Activated T-helper 17 cell treated with anti-CD3 and anti-CD28 coated beads, Interleukin-2, amount 50 U/mL, for 72 hours (primary cell): ENCODE measurements around the gene DUSP28. TPM values are rescaled to one million over a fixed set of nuclear protein-coding genes. Genes with fewer than 3 reads are reported as not detected.

ENCODE experiments used
- ATAC-seq: fragments of 150-1000 bp; cut with Tn5 transposase; replicated peaks from 2 replicates; pipeline ENCODE4 v1.10.0; 2021; ENCODE audit warnings: mild to moderate bottlenecking, moderate library complexity
- H3K27ac Mint-ChIP-seq: one replicate; pipeline ENCODE4 v1.8.0; 2022; ENCODE audit warnings: mixed read lengths
- H3K27me3 Mint-ChIP-seq: one replicate; pipeline ENCODE4 v1.8.0; 2022; ENCODE audit warnings: mixed read lengths
- H3K36me3 Mint-ChIP-seq: one replicate; pipeline ENCODE4 v1.8.0; 2022; ENCODE audit warnings: low read depth, mild to moderate bottlenecking, mixed read lengths
- H3K4me1 Mint-ChIP-seq: one replicate; pipeline ENCODE4 v1.8.0; 2022; ENCODE audit warnings: mixed read lengths
- H3K4me3 Mint-ChIP-seq: one replicate; pipeline ENCODE4 v1.8.0; 2022; ENCODE audit warnings: mild to moderate bottlenecking, mixed read lengths
- H3K9me3 Mint-ChIP-seq: one replicate; pipeline ENCODE4 v1.8.0; 2022; ENCODE audit warnings: mixed read lengths
- total RNA-seq, 2 donors: library from RNA; stranded (reverse); gene quantifications; one replicate each; pipeline ENCODE4 v1.2.3, GENCODE V29; 2022

DUSP28 gene
- total RNA-seq, 2 donors from 2014 or later: 3.6 to 8.3 TPM

DNA sequence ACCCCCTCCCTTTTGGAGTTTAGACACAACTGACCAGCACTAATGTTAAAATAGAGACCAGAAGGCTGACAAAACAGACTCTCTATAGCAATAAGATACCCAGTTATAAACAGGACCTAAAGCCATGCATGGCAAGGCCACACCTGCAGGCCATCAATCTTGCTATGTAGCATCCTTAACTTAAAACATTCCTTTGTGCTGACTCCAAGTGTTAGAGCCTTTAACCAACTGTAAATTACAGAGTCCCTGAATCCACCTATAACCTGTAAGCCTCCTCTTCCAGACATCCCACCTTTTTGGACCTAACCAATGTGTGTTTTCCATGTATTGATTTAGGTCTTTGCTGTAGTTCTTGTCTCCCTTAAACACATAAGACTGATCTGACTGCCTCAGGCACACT is 20.3 kb upstream of the DUSP28 start:
- no peaks in the 10 kb centered on the region for H3K9me3 Mint-ChIP-seq

DNA sequence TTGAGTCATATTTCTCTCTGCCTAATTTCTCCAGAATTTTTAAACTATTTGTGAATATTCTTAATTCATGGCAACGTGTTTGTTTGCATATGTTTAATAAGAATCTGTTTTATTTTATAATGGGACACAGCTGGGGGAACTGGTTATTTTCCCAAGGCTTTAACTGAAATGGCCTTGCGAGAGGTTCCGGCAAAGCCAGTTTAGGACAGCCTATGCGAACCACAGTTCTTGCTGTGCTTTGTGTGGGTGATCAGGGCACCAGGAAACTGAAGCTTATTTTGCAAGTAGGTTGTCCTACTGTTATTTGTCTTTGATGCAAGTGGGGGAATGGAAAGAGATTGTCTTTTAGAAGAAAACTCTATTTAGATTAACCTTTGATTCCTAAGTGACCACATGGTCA is 8.9 kb upstream of the DUSP28 start:
- no peak for ATAC-seq
- no peak overlapping the region for H3K4me3 Mint-ChIP-seq
- peaks cover 5% of the 10 kb centered on the region for H3K4me1 Mint-ChIP-seq
- H3K9me3 Mint-ChIP-seq: no peaks in the 10 kb centered on the region
- peaks cover 37% of the 10 kb centered on the region for H3K36me3 Mint-ChIP-seq
- H3K27ac Mint-ChIP-seq: no peak overlapping the region
- no peaks in the 10 kb centered on the region for H3K27me3 Mint-ChIP-seq

More for the DNA sequence above, 20.3 kb upstream of the DUSP28 start:
- peak overlapping the region; percentile 14 for H3K27ac Mint-ChIP-seq
- H3K4me1 Mint-ChIP-seq: peaks cover 6% of the 10 kb centered on the region
- no peak overlapping the region for H3K4me3 Mint-ChIP-seq
- peaks cover 68% of the 10 kb centered on the region for H3K36me3 Mint-ChIP-seq
- H3K27me3 Mint-ChIP-seq: no peaks in the 10 kb centered on the region
- no peak for ATAC-seq

DNA sequence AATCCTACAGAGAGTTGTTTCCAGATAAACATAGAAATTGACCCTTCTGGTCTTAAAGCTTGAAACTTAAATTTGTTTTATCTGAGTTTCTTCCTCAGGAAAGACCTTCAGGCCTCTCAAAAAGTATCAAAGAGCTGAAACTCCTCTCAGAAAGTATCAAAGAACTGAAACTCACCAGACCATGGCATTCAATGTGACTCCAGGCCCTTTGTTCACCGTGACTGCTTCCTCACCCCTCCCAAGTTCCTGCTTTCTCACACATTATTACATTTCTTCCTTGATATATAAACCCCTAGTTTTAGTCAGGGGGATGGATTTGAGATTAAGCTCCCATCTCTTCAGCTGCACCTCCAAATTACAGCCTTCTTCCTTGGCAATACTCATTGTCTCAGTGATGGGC is 8.3 kb upstream of the DUSP28 start:
- Mint-ChIP-seq H3K36me3 (peaks cover 37% of the 10 kb centered on the region), H3K27ac (no peak overlapping the region), H3K4me1 (peaks cover 10% of the 10 kb centered on the region), H3K4me3 (no peak overlapping the region), H3K9me3 (no peaks in the 10 kb centered on the region), H3K27me3 (no peaks in the 10 kb centered on the region)
- no peak for ATAC-seq

DNA sequence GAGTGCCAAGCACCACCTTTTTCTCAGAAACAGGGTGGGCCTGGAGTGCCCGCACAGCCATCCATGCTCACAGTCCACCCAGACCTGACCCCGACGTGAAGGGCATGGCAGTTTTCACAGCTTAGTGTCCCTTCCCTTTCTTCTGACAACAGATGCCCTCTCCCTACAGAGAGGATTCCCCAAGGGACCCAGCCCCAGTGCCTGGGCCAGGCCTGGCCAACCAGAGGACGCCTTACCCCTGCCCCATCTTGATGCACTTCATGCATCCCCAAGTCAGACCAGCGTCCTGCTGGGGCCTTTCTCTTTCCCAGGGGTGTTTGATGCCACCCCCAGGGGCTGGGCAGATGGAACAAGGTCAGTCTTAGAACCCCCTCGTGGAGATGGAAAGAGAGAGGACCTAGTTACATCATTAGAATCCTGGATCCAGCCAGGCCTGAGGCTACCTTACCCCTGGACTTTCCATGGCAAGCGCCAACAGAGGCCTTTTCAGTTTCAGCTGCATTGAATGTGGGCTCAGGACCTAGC is 6.1 kb upstream of the DUSP28 start:
- Mint-ChIP-seq H3K27me3 (no peaks in the 10 kb centered on the region), H3K4me1 (peaks cover 21% of the 10 kb centered on the region), H3K4me3 (no peak overlapping the region), H3K27ac (no peak overlapping the region), H3K9me3 (no peaks in the 10 kb centered on the region), H3K36me3 (peaks cover 47% of the 10 kb centered on the region)
- ATAC-seq: no peak

DNA sequence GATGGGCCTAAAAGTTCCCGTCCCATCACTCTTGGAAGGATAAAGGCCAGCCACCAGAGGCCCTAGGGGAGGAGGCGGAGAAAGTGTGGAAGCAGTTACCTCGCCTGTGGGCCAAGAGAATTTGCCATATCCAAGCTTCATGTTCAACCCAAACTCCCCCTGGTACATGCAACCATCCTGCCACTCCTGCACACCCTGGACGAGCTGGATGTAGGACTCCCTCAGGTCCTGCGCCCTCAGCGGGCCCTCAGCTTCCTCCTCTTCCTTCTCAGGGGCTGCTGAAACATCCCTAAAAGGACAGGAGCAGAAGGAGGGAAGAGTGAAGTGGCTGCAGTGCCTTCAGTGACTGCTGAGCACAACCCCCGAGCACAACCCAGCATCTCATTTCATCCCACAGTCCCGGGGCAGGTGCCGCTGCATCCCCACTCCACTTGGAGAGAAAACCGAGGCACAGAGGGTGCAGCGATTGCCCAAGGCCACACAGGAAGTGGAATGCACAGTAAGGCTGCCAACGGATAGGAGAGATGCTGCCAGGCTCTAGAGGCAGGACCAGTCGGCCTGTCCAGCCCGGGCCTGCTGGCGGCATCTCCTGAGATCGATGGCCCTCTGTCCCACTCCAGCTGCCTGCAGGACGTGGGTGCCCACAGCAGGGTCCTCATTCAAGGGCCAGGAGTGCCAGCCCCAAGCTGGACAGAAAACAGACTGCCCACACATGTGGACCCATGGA is 5.2 kb upstream of the DUSP28 start:
- H3K27ac Mint-ChIP-seq: peak overlapping the region; percentile 30
- no peak for ATAC-seq
- no peak overlapping the region for H3K4me3 Mint-ChIP-seq
- H3K27me3 Mint-ChIP-seq: no peaks in the 10 kb centered on the region
- no peaks in the 10 kb centered on the region for H3K9me3 Mint-ChIP-seq
- H3K4me1 Mint-ChIP-seq: peaks cover 26% of the 10 kb centered on the region
- peaks cover 50% of the 10 kb centered on the region for H3K36me3 Mint-ChIP-seq

DNA sequence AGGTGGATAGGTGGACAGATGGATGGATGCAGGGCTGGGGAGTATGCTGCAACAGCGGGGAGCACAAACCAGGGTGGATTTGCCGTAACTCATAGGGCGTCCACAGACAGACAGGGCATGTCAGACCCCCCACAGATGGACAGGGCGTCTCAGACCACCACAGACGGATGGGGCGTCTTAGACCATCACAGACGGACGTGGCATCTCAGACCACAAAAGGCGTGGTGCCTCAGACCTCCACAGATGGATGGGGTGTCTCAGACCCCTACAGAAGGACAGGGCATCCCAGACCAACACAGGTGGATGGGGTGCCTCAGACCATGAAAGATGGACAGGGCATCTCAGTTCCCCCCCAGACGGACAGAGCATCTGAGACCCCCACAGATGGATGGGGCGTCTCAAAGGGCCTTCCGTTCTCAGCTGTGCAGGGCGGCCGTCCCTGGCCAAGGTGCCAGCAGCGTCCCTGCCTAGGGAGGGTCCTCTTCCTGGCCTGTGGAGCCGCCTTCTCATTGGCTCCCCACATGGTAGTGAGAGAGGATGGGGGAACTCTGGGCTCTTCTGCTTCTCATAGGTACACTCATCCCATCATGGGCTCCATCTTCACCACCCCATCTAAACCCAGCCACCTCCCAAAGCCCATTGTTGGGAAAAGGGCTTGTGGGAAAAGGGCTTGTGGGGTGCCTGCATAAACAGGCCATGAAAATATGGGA is 4.5 kb upstream of the DUSP28 start:
- Mint-ChIP-seq H3K27ac (peak overlapping the region; percentile 30), H3K9me3 (no peaks in the 10 kb centered on the region), H3K36me3 (peaks cover 43% of the 10 kb centered on the region)

DNA sequence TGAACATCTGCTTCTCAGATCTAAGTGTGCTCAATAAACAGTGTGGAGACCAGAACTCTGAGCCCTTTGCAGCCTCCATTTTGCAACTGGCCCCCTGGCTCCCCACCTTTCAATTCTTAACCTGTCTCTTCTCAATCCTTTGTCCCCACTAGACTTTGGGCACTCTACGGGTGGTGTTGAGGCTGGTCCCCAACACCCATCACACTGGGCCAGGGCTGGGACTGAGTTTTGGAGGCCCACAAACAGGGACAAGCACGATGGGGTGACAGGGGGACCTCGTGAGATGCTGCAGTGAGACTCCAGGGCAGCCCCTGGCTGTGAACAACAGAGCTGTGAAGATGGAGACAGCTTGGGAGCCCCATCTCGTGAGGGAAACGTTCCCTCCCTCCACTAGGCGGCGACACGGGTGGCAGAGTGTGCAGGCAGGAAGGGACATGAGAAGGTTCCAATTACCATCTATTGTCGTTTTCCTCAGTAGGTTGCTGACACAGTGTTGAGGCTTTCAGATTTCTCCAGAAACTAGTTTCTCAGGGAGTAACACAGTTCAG is 3.5 kb upstream of the DUSP28 start:
- no peaks in the 10 kb centered on the region for H3K27me3 Mint-ChIP-seq
- no peak for ATAC-seq
- peak overlapping the region; percentile 18 for H3K4me3 Mint-ChIP-seq
- peaks cover 30% of the 10 kb centered on the region for H3K4me1 Mint-ChIP-seq
- H3K27ac Mint-ChIP-seq: peak overlapping the region; percentile 23
- no peaks in the 10 kb centered on the region for H3K9me3 Mint-ChIP-seq
- peaks cover 42% of the 10 kb centered on the region for H3K36me3 Mint-ChIP-seq

More for the DNA sequence above, 4.5 kb upstream of the DUSP28 start:
- no peaks in the 10 kb centered on the region for H3K27me3 Mint-ChIP-seq
- H3K4me1 Mint-ChIP-seq: peaks cover 26% of the 10 kb centered on the region
- H3K4me3 Mint-ChIP-seq: no peak overlapping the region
- ATAC-seq: no peak

DNA sequence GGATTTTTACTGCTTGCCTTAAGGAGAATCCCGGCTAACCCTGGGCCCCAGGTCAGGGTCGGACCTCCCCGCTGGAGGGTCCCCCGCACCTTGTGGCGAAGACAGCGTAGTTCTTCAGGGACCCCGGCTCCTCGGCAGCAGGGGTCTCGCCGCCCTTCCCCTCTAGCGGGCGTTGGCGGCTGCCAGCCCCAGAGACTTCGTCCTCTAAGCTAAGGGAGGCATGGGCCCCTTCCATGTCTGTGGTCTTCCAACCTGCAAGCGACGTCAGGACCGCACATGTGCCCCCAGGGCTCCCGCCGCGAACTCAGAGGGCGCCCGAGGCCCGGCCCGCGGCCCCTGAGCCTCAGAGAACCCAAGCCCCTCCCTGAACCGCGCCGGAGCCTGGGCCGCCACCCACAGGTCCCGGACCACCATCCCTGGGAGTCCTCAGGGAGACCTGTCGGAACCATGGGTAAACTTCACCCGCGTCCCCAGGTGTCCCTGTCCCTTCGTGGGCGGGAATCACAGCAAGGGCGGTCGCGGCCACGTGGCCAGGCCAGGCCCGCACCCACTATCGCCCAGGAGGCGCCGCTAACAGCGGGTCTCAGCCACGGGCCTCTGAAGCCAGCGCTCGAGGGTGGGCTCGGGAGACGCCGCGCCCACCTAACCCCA is 2.9 kb upstream of the DUSP28 start:
- Mint-ChIP-seq H3K4me1 (peaks cover 28% of the 10 kb centered on the region), H3K4me3 (peak overlapping the region; percentile 18), H3K27ac (no peak overlapping the region), H3K36me3 (peaks cover 42% of the 10 kb centered on the region), H3K9me3 (no peaks in the 10 kb centered on the region), H3K27me3 (no peaks in the 10 kb centered on the region)
- ATAC-seq: no peak

DNA sequence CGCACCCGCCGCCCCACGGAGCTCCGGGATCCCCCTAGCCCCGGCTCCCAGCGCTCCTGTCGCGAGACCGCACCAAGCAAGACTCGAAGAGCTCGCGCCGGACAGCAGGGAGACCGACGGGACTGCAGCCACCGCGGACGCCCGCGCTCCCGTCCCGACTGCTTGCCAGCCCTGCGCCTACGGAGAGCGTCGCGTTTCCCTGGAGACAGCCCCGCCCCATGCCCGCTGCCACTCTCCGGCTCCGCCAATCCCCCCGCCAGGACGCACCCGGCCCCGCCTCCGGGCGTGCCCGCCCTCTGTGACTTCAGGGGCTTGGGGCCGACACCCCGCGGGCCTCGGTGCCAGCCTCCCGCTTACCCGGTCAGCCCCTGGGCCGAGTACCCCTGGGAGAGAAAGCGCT is 2.3 kb upstream of the DUSP28 start, which contains the start of gene ANKMY1:
Gene ANKMY1 (minus strand): TSS at position 181 of the 400 bp plus-strand sequence. CDS start 653 bp downstream, outside the sequence.
- Mint-ChIP-seq H3K27me3 (no peaks in the 10 kb centered on the region), H3K36me3 (peaks cover 43% of the 10 kb centered on the region), H3K4me3 (peak within 1 kb of the TSS; percentile 99), H3K4me1 (peaks cover 28% of the 10 kb centered on the region), H3K27ac (peak within 1 kb of the TSS; percentile 23), H3K9me3 (no peaks in the 10 kb centered on the region)
- peak; percentile 14 for ATAC-seq

DNA sequence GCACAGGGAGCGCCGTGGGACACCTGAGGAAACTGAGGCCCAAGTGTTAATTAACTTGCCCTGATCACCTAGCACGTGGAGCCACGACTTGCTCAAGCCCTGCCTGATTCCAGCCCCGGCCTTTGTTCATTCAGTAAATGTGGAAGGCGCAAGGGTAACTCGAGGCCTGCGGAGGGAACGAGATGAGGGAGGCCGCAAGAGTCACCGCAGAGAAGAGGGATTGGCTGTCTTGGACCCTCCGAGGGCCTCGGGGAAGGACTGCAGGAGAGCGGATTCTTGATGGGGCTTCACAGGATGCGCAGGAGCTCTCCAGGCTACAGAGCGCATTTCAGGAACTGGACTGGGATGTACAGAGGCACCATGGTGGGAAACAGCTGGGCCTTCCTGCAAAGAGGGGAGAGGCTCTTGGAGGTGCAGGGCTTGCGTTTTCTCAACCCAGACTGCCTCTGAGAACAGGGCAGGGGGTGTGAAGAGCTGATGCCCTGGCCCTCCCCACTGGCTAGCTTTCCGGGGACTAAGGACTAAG is 1.9 kb upstream of the DUSP28 start:
- Mint-ChIP-seq H3K27me3 (no peaks in the 10 kb centered on the region), H3K9me3 (no peaks in the 10 kb centered on the region), H3K27ac (no peak overlapping the region), H3K4me3 (peak overlapping the region; percentile 99), H3K4me1 (peaks cover 28% of the 10 kb centered on the region), H3K36me3 (peaks cover 43% of the 10 kb centered on the region)
- no peak for ATAC-seq

DNA sequence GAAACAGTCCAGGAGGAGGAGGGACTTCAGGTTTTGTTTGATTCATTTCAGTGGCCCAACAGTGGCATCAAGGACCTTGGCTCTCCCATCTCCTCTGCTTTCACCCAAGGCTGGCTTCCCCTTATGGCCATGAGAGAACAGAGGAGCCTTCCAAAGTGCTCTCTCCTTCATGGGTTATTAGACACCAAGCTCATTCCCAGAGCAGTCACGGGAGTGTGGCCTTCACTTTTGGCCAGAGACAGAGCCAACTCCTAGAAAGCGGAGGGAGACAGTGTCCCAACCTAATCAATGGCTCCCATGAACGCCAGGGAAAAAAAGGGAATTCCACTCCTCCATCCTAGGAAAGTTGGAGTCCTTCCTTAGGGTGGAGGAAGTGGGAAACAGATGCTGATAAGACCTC is 871 bp upstream of the DUSP28 start:
- Mint-ChIP-seq H3K27me3 (no peaks in the 10 kb centered on the region), H3K4me3 (peak overlapping the region; percentile 99), H3K36me3 (peaks cover 50% of the 10 kb centered on the region), H3K4me1 (peaks cover 35% of the 10 kb centered on the region), H3K27ac (peak overlapping the region; percentile 54), H3K9me3 (no peaks in the 10 kb centered on the region)
- no peak for ATAC-seq

DNA sequence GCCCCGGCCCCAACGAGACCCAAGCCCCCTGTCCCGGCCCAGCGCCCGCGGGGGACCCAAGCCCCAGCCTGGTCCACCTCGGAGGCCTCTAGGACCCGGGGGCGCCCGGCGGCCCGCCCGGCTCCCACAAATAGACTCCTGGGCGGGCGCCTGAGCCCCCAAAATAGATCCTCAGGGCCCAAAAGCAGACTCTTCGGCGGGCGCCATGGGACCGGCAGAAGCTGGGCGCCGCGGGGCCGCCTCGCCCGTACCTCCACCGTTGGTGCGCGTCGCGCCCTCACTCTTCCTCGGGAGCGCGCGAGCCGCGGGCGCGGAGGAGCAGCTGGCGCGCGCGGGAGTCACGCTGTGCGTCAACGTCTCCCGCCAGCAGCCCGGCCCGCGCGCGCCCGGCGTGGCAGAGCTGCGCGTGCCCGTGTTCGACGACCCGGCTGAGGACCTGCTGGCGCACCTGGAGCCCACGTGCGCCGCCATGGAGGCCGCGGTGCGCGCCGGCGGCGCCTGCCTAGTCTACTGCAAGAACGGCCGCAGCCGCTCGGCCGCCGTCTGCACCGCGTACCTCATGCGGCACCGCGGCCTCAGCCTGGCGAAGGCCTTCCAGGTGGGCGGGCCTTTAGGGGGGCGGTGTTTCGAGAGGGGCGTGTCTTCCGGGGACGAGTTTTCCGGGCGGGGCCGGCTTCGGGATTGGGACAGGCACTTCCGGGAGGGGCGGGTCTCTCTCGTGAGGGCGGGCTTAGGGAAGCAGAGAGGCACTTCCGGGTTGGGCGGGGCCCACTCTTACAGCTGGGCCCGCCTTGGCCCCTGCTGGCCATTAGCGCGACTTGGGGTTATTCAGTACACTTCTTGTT is 545 bp downstream of the DUSP28 start:
- Mint-ChIP-seq H3K4me1 (peaks cover 43% of the 10 kb centered on the region), H3K4me3 (peak overlapping the region; percentile 99), H3K36me3 (peaks cover 64% of the 10 kb centered on the region), H3K27ac (peak overlapping the region; percentile 98), H3K27me3 (no peaks in the 10 kb centered on the region), H3K9me3 (no peaks in the 10 kb centered on the region)
- peak; percentile 66 for ATAC-seq

DNA sequence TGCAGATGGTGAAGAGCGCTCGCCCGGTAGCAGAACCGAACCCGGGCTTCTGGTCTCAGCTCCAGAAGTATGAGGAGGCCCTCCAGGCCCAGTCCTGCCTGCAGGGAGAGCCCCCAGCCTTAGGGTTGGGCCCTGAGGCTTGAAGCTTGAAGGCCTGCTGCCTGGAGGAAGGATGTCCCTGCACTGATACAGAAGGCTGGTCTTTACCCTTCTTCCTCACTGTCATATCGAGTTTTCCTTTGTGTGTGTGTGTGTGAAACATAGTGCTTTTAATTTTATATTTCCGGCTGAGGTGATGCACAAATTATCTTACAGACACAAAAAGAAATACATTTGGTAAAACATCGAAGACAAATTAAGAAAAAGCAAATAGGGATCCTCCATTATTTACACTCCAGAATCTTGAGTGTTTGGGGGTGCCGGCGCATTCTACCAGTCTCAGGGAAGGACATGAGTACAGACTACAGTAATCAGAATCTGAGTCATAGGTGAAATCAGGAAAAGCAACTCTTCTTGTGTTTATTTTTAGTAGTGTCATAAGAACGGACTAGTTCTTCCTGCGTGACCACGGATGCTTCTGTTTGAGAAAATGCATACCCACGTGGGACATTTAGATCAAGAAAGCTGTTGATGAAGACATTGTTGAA is 1.3 kb downstream of the DUSP28 start:
- peaks cover 42% of the 10 kb centered on the region for H3K4me1 Mint-ChIP-seq
- peak; percentile 18 for ATAC-seq
- peak overlapping the region; percentile 98 for H3K27ac Mint-ChIP-seq
- peak overlapping the region; percentile 99 for H3K4me3 Mint-ChIP-seq
- no peaks in the 10 kb centered on the region for H3K27me3 Mint-ChIP-seq
- peaks cover 68% of the 10 kb centered on the region for H3K36me3 Mint-ChIP-seq
- no peaks in the 10 kb centered on the region for H3K9me3 Mint-ChIP-seq
